ENCODE results near the gene NAA50. TPM values are rescaled to one million over a fixed set of nuclear protein-coding genes. Genes with fewer than 3 reads are reported as not detected.

NAA50 gene
- total and polyA plus RNA-seq, 9 donors = 41.1 to 114 (median 89.7) TPM

- no peak overlapping the region for H3K27ac ChIP-seq
- H3K4me3 ChIP-seq = no peak overlapping the region
- no peaks in the 10 kb centered on the region for H3K27me3 ChIP-seq
- peaks cover 4% of the 10 kb centered on the region for H3K4me1 ChIP-seq (ENCODE audit: insufficient read depth)
- H3K36me3 ChIP-seq = no peaks in the 10 kb centered on the region
- TF ChIP-seq POLR2A (IDR thresholded peaks at IDR 0.05) = no peak
- no peak for TF ChIP-seq CTCF (IDR thresholded peaks at IDR 0.05)
- TF ChIP-seq EP300 (IDR thresholded peaks at IDR 0.05) = no peak
- DNase-seq = no peak
- H3K9me3 ChIP-seq = no peaks in the 10 kb centered on the region
- intact Hi-C loops (cut with DNase I) = no loop called here
Measured at GRCh38 chr3:113771993-113772392, 25.9 kb upstream of the NAA50 start.

GRCh38 chr3:113769551-113769950 is 23.5 kb upstream of the NAA50 start:
- no peaks in the 10 kb centered on the region for H3K4me1 ChIP-seq (ENCODE audit: insufficient read depth)
- DNase-seq = no peak
- TF ChIP-seq CTCF (IDR thresholded peaks at IDR 0.05) = no peak
- no peak for TF ChIP-seq POLR2A (IDR thresholded peaks at IDR 0.05)
- no peak for TF ChIP-seq EP300 (IDR thresholded peaks at IDR 0.05)
- no peaks in the 10 kb centered on the region for H3K36me3 ChIP-seq
- no peak overlapping the region for H3K4me3 ChIP-seq
- intact Hi-C loops (cut with DNase I) = no loop called here
- H3K27me3 ChIP-seq = no peaks in the 10 kb centered on the region
- H3K27ac ChIP-seq = no peak overlapping the region
- no peaks in the 10 kb centered on the region for H3K9me3 ChIP-seq

- Histone ChIP-seq H3K4me1 (ENCODE audit: insufficient read depth) (no peaks in the 10 kb centered on the region), H3K4me3 (no peak overlapping the region), H3K36me3 (no peaks in the 10 kb centered on the region), H3K27me3 (no peaks in the 10 kb centered on the region), H3K9me3 (no peaks in the 10 kb centered on the region), H3K27ac (no peak overlapping the region)
- DNase-seq = no peak
- TF ChIP-seq CTCF (IDR thresholded peaks at IDR 0.05) (no peak), POLR2A (IDR thresholded peaks at IDR 0.05) (no peak)
- WGBS, 3 donors = 85 to 90% (median 88%) methylated on average over 2 of the region's 2 CpGs
- intact Hi-C loops (cut with DNase I) = no loop called here
Measured at GRCh38 chr3:113764698-113765097, 18.6 kb upstream of the NAA50 start.

GRCh38 chr3:113758389-113759024 is 12.5 kb upstream of the NAA50 start:
- no peak for DNase-seq
- Histone ChIP-seq H3K27ac (no peak overlapping the region), H3K9me3 (no peaks in the 10 kb centered on the region), H3K4me3 (no peak overlapping the region), H3K27me3 (no peaks in the 10 kb centered on the region), H3K36me3 (no peaks in the 10 kb centered on the region), H3K4me1 (ENCODE audit: insufficient read depth) (no peaks in the 10 kb centered on the region)
- no peak for TF ChIP-seq EP300 (IDR thresholded peaks at IDR 0.05)
- no peak for TF ChIP-seq POLR2A (IDR thresholded peaks at IDR 0.05)
- intact Hi-C loops (cut with DNase I) = no loop called here
- 96 to 100% (median 99%) methylated on average over 1 of the region's 1 CpG for WGBS, 3 donors

- Histone ChIP-seq H3K4me1 (ENCODE audit: insufficient read depth) (no peaks in the 10 kb centered on the region), H3K4me3 (no peak overlapping the region), H3K27me3 (no peaks in the 10 kb centered on the region), H3K9me3 (no peaks in the 10 kb centered on the region), H3K36me3 (no peaks in the 10 kb centered on the region), H3K27ac (no peak overlapping the region)
- 80 to 86% (median 81%) methylated on average over 5 of the region's 5 CpGs for WGBS, 3 donors
- DNase-seq = no peak
- intact Hi-C loops (cut with DNase I) = loop anchor here in 1 of 4 donors (5.0 kb wide), 1 partner anchor 1413 kb away; no protein-coding TSS in a partner anchor
- no peak for TF ChIP-seq POLR2A (IDR thresholded peaks at IDR 0.05)
- no peak for TF ChIP-seq CTCF (IDR thresholded peaks at IDR 0.05)
- TF ChIP-seq EP300 (IDR thresholded peaks at IDR 0.05) = no peak
Measured at GRCh38 chr3:113754494-113755159, 8.6 kb upstream of the NAA50 start.

All from ovary (tissue), 9 donors.